Uterus (tissue), 4 donors: ENCODE data around the gene VRK2. TPM values are rescaled to one million over a fixed set of nuclear protein-coding genes. Genes with fewer than 3 reads are reported as not detected.

ENCODE experiments used
- DNase-seq, 2 donors: peaks; one replicate each; pipeline ENCODE4 v3.0.0-alpha.2; 2019 to 2020
- H3K27ac ChIP-seq, 2 donors: fragments of 200-600 bp; sonication (generic); 1 replicate in 1 of 2; 2 replicates in 1 of 2; pipeline ENCODE4 v1.5.1; 2016 to 2018
- H3K27me3 ChIP-seq, 2 donors: fragments of 200-600 bp; sonication (generic); one replicate each; pipeline ENCODE4 v1.5.1; 2018 to 2019; ENCODE audit warnings: control low read depth in 1 of 2
- H3K36me3 ChIP-seq, 2 donors: fragments of 200-600 bp; sonication (generic); one replicate each; pipeline ENCODE4 v1.5.1; 2019; ENCODE audit warnings: control low read depth in 1 of 2
- H3K4me1 ChIP-seq, 2 donors: fragments of 200-600 bp; sonication (generic); one replicate each; pipeline ENCODE4 v1.5.1; 2018 to 2019; ENCODE audit warnings: control low read depth in 1 of 2
- H3K4me3 ChIP-seq, 2 donors: fragments of 200-600 bp; sonication (generic); 1 replicate in 1 of 2; 2 replicates in 1 of 2; pipeline ENCODE4 v1.5.1; 2018 to 2019; ENCODE audit warnings: mild to moderate bottlenecking in 1 of 2
- H3K9me3 ChIP-seq, 2 donors: fragments of 200-600 bp; sonication (generic); one replicate each; pipeline ENCODE4 v1.5.1; 2019; ENCODE audit warnings: control low read depth in 1 of 2
- POLR2A ChIP-seq, 2 donors: fragments of 450-650 bp; IDR thresholded peaks; one replicate each; pipeline ENCODE4 v1.6.1; 2016; ENCODE audit warnings: antibody characterized with exemption in 2 of 2, mild to moderate bottlenecking in 1 of 2, moderate library complexity in 1 of 2
- intact Hi-C: fragments of 100-400 bp; cut with DNase I; formaldehyde crosslinking; loops from one replicate; pipeline ENCODE4 v1.15.1; 2023; ENCODE audit warnings: low total_unique reads
- total RNA-seq, 4 donors: library from RNA; depleted of rRNA in 3 of 4; stranded (reverse); fragments of >200 nt in 3 of 4; gene quantifications; one replicate each; pipeline versions ENCODE4 v1.1.0 to v1.2.4, GENCODE V29; 2014 to 2023
- TF ChIP-seq, protein P1 (sequence below), 4 experiments: fragments of 200-600 bp in 2 of 4; fragments of 450-650 bp in 2 of 4; sonication (generic) in 2 of 4; IDR thresholded peaks; one replicate each; pipeline ENCODE4 v1.5.1; 2016 to 2019; ENCODE audit warnings: antibody characterized with exemption in 4 of 4, mild to moderate bottlenecking in 2 of 4, moderate library complexity in 1 of 4
- donor health status: DM: yes; HTN: yes; CAD: no.

The VRK2 gene
- total RNA-seq, 4 donors from 2014 or later: 17.1 to 30.3 (median 25.7) TPM

- H3K4me3 ChIP-seq: no peak overlapping the region
- DNase-seq: no peak
- no peaks in the 10 kb centered on the region for H3K9me3 ChIP-seq
- no peaks in the 10 kb centered on the region for H3K27me3 ChIP-seq
- no peaks in the 10 kb centered on the region for H3K4me1 ChIP-seq
- H3K27ac ChIP-seq: no peak overlapping the region
- intact Hi-C loops: no loop called here
- no peaks in the 10 kb centered on the region for H3K36me3 ChIP-seq
- TF ChIP-seq, protein P1, sequence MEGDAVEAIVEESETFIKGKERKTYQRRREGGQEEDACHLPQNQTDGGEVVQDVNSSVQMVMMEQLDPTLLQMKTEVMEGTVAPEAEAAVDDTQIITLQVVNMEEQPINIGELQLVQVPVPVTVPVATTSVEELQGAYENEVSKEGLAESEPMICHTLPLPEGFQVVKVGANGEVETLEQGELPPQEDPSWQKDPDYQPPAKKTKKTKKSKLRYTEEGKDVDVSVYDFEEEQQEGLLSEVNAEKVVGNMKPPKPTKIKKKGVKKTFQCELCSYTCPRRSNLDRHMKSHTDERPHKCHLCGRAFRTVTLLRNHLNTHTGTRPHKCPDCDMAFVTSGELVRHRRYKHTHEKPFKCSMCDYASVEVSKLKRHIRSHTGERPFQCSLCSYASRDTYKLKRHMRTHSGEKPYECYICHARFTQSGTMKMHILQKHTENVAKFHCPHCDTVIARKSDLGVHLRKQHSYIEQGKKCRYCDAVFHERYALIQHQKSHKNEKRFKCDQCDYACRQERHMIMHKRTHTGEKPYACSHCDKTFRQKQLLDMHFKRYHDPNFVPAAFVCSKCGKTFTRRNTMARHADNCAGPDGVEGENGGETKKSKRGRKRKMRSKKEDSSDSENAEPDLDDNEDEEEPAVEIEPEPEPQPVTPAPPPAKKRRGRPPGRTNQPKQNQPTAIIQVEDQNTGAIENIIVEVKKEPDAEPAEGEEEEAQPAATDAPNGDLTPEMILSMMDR (IDR thresholded peaks at IDR 0.05): no peak
- no peak for TF ChIP-seq POLR2A (IDR thresholded peaks at IDR 0.05)
Measured at GRCh38 chr2:58052978-58053377, 6.4 kb downstream of the VRK2 start.

GRCh38 chr2:58054264-58054663, 7.7 kb downstream of the VRK2 start:
- Histone ChIP-seq H3K27me3 (no peaks in the 10 kb centered on the region), H3K4me1 (no peaks in the 10 kb centered on the region), H3K9me3 (no peaks in the 10 kb centered on the region), H3K36me3 (no peaks in the 10 kb centered on the region), H3K4me3 (no peak overlapping the region), H3K27ac (no peak overlapping the region)
- no peak for TF ChIP-seq POLR2A (IDR thresholded peaks at IDR 0.05)
- TF ChIP-seq, protein P1 (IDR thresholded peaks at IDR 0.05): no peak
- intact Hi-C loops: no loop called here
- DNase-seq: no peak

GRCh38 chr2:58055033-58055786, 8.6 kb downstream of the VRK2 start:
- no peak for DNase-seq
- H3K27ac ChIP-seq: no peak overlapping the region

DNA sequence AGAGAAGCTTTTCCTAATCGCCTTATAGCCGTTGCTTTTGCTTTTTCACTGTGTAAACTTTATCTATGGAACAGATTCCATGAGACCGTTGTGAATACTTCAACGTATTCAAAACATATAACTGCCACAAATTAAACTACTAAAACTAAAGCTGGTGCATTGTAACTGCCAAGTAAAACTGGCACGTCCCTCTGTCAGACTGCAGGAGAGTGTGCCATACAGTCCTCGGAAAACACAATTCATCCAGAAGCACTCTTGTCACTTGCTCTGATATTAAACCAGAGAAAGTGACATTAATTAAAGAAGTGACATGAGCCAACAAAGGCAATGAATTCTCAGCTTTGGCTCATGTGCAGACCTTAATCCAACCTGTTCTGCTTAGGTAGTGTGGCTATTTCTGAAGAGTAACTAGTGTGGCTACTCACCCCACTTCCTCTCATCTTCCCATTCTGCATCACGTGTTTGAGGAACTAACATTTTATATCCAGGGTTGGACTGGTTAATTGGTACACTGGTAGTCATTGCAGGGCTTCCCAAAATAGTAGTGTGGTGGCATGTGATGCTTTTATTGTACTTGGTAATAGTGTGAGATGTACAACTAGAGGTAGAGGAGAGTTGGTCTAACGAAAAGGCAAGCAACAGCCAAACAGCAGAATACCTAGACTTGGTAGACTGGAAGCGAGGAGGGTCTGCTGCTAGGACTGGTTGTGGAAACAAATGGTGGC, 9.7 kb downstream of the VRK2 start:
- Histone ChIP-seq H3K4me1 (no peaks in the 10 kb centered on the region), H3K4me3 (no peak overlapping the region), H3K27ac (no peak overlapping the region), H3K36me3 (no peaks in the 10 kb centered on the region), H3K9me3 (no peaks in the 10 kb centered on the region), H3K27me3 (no peaks in the 10 kb centered on the region)
- DNase-seq: no peak
- intact Hi-C loops: no loop called here
- no peak for TF ChIP-seq POLR2A (IDR thresholded peaks at IDR 0.05)
- TF ChIP-seq, protein P1 (IDR thresholded peaks at IDR 0.05): no peak

More at GRCh38 chr2:58055033-58055786, 8.6 kb downstream of the VRK2 start:
- no peaks in the 10 kb centered on the region for H3K27me3 ChIP-seq
- H3K9me3 ChIP-seq: no peaks in the 10 kb centered on the region
- TF ChIP-seq, protein P1 (IDR thresholded peaks at IDR 0.05): no peak
- TF ChIP-seq POLR2A (IDR thresholded peaks at IDR 0.05): no peak
- H3K4me3 ChIP-seq: no peak overlapping the region
- H3K36me3 ChIP-seq: no peaks in the 10 kb centered on the region
- no peaks in the 10 kb centered on the region for H3K4me1 ChIP-seq
- intact Hi-C loops: no loop called here
